Uterus (tissue), 2 donors: Measurements from ENCODE around the gene COL23A1.

Experiments
- CTCF ChIP-seq, 4 experiments: fragments of 200-600 bp in 2 of 4; fragments of 450-650 bp in 2 of 4; sonication (generic) in 2 of 4; IDR thresholded peaks; one replicate each; pipeline ENCODE4 v1.5.1; 2016 to 2019; ENCODE audit warnings: antibody characterized with exemption in 4 of 4, mild to moderate bottlenecking in 2 of 4, moderate library complexity in 1 of 4
- POLR2A ChIP-seq, 2 donors: fragments of 450-650 bp; IDR thresholded peaks; one replicate each; pipeline ENCODE4 v1.6.1; 2016; ENCODE audit warnings: antibody characterized with exemption in 2 of 2, mild to moderate bottlenecking in 1 of 2, moderate library complexity in 1 of 2

- no peak for TF ChIP-seq CTCF (IDR thresholded peaks at IDR 0.05)
- no peak for TF ChIP-seq POLR2A (IDR thresholded peaks at IDR 0.05)
Observed at GRCh38 chr5:178223828-178224335, 366.3 kb downstream of the COL23A1 start.
